HEK293 (cell line): ENCODE measurements around the gene CTSA.

Experiments
- CTCF ChIP-seq: fragments of 450-650 bp; formaldehyde crosslinking; IDR thresholded peaks from 2 replicates; pipeline ENCODE4 v1.5.1; 2016; ENCODE audit warnings: missing biosample characterization, missing genetic modification characterization
- EGR2 ChIP-seq: fragments of 450-650 bp; formaldehyde crosslinking; IDR thresholded peaks from 2 replicates; pipeline ENCODE4 v1.5.1; 2016; ENCODE audit warnings: low read depth, missing biosample characterization, missing genetic modification characterization
- ZEB2 ChIP-seq: fragments of 450-650 bp; formaldehyde crosslinking; IDR thresholded peaks from 2 replicates; pipeline ENCODE4 v1.5.1; 2016; ENCODE audit warnings: missing biosample characterization, missing genetic modification characterization
- ZFHX2 ChIP-seq: fragments of 450-650 bp; formaldehyde crosslinking; conservative IDR thresholded peaks from 2 replicates; pipeline ENCODE4 v1.5.1; 2016; ENCODE audit warnings: missing biosample characterization, missing genetic modification characterization
- ZIC2 ChIP-seq: fragments of 450-650 bp; formaldehyde crosslinking; IDR thresholded peaks from 2 replicates; pipeline ENCODE4 v1.5.1; 2016; ENCODE audit warnings: missing biosample characterization, missing genetic modification characterization
- TF ChIP-seq, protein P1 (sequence below): sonication (generic); formaldehyde crosslinking; IDR thresholded peaks from 2 replicates; pipeline ENCODE4 v1.8.1; 2022; ENCODE audit warnings: mild to moderate bottlenecking, moderate library complexity, missing genetic modification reagents

- TF ChIP-seq EGR2 (no peak), CTCF (tag by site-specific recombination) (no peak), ZIC2 (tag by site-specific recombination) (no peak), ZFHX2 (tag by site-specific recombination) (no peak), ZEB2 (tag by site-specific recombination) (no peak)
- TF ChIP-seq, protein P1, sequence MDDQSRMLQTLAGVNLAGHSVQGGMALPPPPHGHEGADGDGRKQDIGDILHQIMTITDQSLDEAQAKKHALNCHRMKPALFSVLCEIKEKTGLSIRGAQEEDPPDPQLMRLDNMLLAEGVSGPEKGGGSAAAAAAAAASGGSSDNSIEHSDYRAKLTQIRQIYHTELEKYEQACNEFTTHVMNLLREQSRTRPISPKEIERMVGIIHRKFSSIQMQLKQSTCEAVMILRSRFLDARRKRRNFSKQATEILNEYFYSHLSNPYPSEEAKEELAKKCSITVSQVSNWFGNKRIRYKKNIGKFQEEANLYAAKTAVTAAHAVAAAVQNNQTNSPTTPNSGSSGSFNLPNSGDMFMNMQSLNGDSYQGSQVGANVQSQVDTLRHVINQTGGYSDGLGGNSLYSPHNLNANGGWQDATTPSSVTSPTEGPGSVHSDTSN (CRISPR knock-in tag): no peak
Observed at GRCh38 chr20:45852326-45852725, 38.8 kb upstream of the CTSA start.
